Large intestine (tissue), 3 donors: ENCODE results near the gene RINL. TPM values are rescaled to one million over a fixed set of nuclear protein-coding genes. Genes with fewer than 3 reads are reported as not detected.

Experiments
- DNase-seq, 2 donors: peaks; one replicate each; pipeline versions ENCODE4 v3.0.0 to v3.0.0-alpha.2; 2013
- H3K27ac ChIP-seq: one replicate; pipeline ENCODE4 v1.5.1; 2013; ENCODE audit warnings: low read length
- H3K27me3 ChIP-seq: 2 replicates; pipeline ENCODE4 v1.6.1; 2013; ENCODE audit warnings: low read length; ENCODE audit not compliant: control insufficient read depth, insufficient read depth
- H3K36me3 ChIP-seq: 2 replicates; pipeline ENCODE4 v1.6.1; 2013; ENCODE audit warnings: low read length; ENCODE audit not compliant: control insufficient read depth, insufficient read depth
- H3K4me1 ChIP-seq: one replicate; pipeline ENCODE4 v1.6.1; 2013; ENCODE audit warnings: low read length; ENCODE audit not compliant: control insufficient read depth, insufficient read depth
- H3K4me3 ChIP-seq: one replicate; pipeline ENCODE4 v1.5.1; 2013; ENCODE audit warnings: low read length
- H3K9me3 ChIP-seq: one replicate; pipeline ENCODE4 v1.6.1; 2013; ENCODE audit warnings: mild to moderate bottlenecking, low read depth, low read length, moderate library complexity; ENCODE audit not compliant: control insufficient read depth
- WGBS: methylation state at CpG from one replicate; pipeline ENCODE4 v1.1.5; 2013; ENCODE audit warnings: low lambda C conversion rate; ENCODE audit not compliant: insufficient coverage; 5-methylcytosine and 5-hydroxymethylcytosine counted together
- polyA plus RNA-seq: library from polyadenylated mRNA; unstranded; fragments of 120-200 nt; gene quantifications from one replicate; pipeline ENCODE4 v1.2.1, GENCODE V29; 2013

RINL gene
- polyA plus RNA-seq, 1 donor: 31.8 TPM

GRCh38 chr19:38839816-38840582 lies 38.1 kb downstream of the RINL start:
- no CpG with 5 or more reads among the region's 28 CpGs for WGBS
- DNase-seq: no peak
- Histone ChIP-seq H3K9me3 (no peaks in the 10 kb centered on the region), H3K27ac (no peak overlapping the region), H3K27me3 (no peaks in the 10 kb centered on the region), H3K4me3 (no peak overlapping the region), H3K36me3 (peaks cover 96% of the 10 kb centered on the region), H3K4me1 (peaks cover 29% of the 10 kb centered on the region)

DNA sequence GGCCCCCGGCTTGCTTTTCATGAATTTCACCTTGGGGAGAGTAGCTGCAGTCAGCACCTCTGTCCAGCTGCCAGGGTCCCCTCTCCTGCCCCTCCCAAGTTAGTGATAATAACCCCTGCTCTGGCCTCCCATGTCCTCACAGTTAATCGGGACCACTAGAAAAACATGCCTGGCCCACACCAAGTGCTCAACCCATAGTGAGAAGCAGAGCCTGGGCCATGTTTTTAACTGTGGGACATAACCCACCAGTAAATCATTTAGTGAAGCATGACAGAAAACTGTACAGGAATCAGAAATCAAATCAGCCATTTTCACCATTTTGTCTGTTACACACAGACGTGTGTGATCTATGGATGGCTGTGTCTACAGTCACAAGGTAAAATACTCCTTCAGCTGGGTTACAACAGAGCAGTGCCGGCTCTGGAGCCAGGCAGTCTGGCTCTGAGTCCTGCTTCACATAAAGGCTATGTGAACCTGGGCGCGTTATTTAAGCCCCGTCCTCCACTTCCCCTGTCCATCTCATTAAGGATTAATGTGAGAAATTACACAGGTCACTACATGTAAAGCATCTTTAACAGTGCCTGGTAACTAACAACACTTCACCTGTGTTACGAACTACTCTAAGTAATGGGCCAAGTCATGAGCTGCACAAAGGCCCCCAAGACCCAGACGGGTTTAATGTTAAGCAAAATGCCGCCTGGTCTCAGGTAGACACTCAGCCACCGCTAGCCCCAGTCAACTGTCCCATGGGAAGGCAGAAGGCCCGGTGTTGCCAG lies 38.9 kb downstream of the RINL start:
- Histone ChIP-seq H3K4me3 (no peak overlapping the region), H3K4me1 (peaks cover 29% of the 10 kb centered on the region), H3K27ac (peak overlapping the region; percentile 44)

DNA sequence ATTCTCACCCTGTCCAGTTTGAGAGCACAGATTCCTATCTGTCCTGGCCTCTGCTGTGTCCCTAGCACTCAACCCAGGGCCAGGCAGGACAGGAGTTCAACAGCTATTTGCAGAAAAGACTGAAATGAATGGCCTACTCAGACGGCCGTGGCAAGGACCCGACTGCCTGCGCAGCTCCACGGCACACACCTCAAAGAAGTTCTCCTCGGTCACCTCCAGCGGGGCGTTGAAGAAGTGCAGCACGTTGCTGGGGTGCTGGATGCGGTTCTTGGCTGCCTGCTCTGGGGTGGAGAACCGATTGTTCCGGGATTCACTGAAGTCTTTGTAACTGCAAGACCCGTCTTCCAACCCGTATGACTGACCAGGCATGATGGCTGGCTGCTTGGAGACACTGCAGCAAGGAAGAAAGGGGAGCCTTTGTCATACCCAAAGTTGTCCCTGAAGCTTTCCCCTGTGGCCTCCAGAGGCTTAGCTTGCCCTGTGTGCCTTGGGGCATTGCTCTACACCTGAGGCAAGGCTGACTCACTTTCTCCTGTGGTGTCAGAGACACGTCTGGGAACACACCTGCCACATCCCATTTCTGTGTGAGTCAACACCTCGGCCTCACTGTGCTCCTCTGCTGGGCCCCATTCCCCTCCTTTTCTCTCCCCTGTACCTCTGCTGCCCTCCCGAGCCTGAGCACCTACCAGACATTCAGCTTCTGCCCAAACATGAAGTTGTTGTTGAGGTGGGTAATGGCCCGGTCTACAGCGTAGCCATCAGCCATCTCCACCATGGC lies 39.7 kb downstream of the RINL start:
- no peaks in the 10 kb centered on the region for H3K9me3 ChIP-seq
- peaks cover 29% of the 10 kb centered on the region for H3K4me1 ChIP-seq
- H3K36me3 ChIP-seq: peaks cover 80% of the 10 kb centered on the region
- H3K4me3 ChIP-seq: no peak overlapping the region
- no peaks in the 10 kb centered on the region for H3K27me3 ChIP-seq
- H3K27ac ChIP-seq: peak overlapping the region; percentile 44
- DNase-seq: peak; percentile 79 to 85
- WGBS: no CpG with 5 or more reads among the region's 19 CpGs

More for the DNA sequence above, 38.9 kb downstream of the RINL start:
- no peaks in the 10 kb centered on the region for H3K27me3 ChIP-seq
- no peak for DNase-seq
- no CpG with 5 or more reads among the region's 12 CpGs for WGBS
- peaks cover 88% of the 10 kb centered on the region for H3K36me3 ChIP-seq
- H3K9me3 ChIP-seq: no peaks in the 10 kb centered on the region

DNA sequence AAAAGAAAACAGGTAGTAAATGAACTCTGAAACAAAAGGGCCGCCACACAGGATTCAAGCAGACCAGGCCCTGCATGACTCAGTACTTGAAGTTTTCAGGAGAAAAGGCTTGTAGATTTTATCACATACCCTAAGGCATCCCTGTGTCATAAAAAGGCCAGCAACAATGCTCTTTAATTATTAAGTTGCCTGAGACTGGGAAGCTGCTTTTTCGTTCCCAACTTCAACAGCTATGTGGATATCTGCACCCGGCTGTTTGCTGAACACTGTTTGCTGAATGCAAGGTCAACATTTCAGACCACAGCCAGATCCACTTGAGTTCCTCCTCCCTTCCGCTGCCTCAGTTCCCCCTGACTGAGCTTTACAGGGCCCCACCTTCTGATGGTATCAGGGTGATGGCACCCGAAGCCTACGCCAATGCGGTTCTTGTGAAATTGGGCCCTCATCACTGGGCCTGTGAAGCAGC lies 40.4 kb downstream of the RINL start:
- WGBS: no CpG with 5 or more reads among the region's 7 CpGs
- Histone ChIP-seq H3K27me3 (no peaks in the 10 kb centered on the region), H3K4me3 (no peak overlapping the region), H3K27ac (peak overlapping the region; percentile 44), H3K4me1 (peaks cover 29% of the 10 kb centered on the region), H3K36me3 (peaks cover 73% of the 10 kb centered on the region), H3K9me3 (no peaks in the 10 kb centered on the region)
- DNase-seq: no peak

DNA sequence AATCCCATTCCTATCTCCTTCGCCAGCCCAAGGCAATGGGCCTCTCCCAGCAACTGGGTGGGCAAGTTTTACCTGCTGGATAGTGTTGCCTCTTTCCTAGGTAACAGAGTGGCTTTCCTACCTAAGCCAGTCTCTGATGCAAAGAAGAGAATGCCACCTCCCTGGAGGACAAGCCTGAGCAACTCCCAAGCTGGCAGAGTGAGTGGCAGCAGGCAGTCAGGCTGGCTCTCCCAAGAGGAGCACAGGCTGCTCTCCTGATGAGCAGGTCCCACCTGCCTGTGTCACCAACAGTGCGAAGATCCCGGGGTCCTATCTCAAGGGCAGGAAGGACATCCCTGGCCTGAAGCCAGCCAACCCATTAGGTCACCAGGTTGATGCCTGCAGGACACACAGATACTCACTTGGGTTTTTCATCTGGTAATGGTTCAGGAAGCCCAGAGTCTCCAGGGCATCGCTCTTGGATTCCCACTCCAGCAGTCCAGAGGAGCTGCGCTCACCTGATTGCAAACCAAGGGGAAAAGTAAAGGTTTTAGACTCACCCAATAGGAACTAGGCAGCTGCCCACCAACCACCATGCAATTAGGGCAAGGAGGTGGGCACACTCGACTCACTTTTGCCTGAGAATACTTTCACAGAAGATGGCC lies 41.0 kb downstream of the RINL start:
- DNase-seq: no peak
- WGBS: no CpG with 5 or more reads among the region's 6 CpGs
- peaks cover 34% of the 10 kb centered on the region for H3K4me1 ChIP-seq
- no peaks in the 10 kb centered on the region for H3K27me3 ChIP-seq
- H3K4me3 ChIP-seq: no peak overlapping the region
- H3K36me3 ChIP-seq: peaks cover 67% of the 10 kb centered on the region
- no peaks in the 10 kb centered on the region for H3K9me3 ChIP-seq
- H3K27ac ChIP-seq: peak overlapping the region; percentile 44

- Histone ChIP-seq H3K4me1 (peaks cover 35% of the 10 kb centered on the region), H3K9me3 (no peaks in the 10 kb centered on the region), H3K4me3 (no peak overlapping the region), H3K27ac (no peak overlapping the region), H3K36me3 (peaks cover 60% of the 10 kb centered on the region), H3K27me3 (no peaks in the 10 kb centered on the region)
- no peak for DNase-seq
- no CpG with 5 or more reads among the region's 8 CpGs for WGBS
These were observed 41.7 kb downstream of the RINL start for GRCh38 chr19:38836159-38836982.

DNA sequence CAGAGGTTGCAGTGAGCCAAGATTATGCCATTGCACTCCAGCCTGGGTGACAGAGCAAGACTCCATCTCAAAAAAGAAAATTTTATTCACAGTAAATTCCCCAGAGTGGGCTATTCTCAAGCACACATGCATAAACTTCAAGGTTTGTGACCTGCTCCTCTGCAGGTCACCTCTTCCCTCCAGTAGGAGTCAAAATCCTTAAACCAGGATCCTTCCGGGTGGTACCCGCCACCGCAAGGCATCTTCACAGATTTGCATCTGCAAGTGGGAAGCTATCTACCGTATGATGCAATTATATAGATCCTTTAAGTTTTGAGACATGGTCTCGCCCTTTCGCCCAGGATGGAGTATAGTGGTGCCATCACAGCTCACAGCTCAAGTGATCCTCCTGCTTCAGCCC lies 43.5 kb downstream of the RINL start:
- Histone ChIP-seq H3K4me3 (no peak overlapping the region), H3K9me3 (no peaks in the 10 kb centered on the region), H3K36me3 (peaks cover 51% of the 10 kb centered on the region), H3K27ac (no peak overlapping the region), H3K4me1 (peaks cover 45% of the 10 kb centered on the region), H3K27me3 (no peaks in the 10 kb centered on the region)
- no CpG with 5 or more reads among the region's 6 CpGs for WGBS
- no peak for DNase-seq

DNA sequence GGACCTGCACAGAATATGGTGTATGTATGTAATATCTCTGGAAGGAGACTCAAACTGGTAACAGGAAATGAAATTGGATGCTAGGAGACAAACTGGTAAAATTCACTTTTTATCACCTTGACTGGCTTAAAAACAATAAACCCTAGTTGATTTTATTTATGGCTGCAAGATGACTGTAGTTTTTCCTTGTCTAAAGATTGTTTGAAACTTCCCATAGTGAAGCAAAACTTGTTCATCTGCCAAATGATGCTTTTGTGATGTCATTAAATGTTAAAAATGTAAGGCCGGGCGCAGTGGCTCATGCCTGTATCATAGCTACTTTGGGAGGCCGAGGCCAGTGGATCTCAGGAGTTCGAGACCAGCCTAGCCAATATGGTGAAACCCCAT lies 44.0 kb downstream of the RINL start:
- DNase-seq: no peak
- no CpG with 5 or more reads among the region's 4 CpGs for WGBS
- Histone ChIP-seq H3K4me3 (no peak overlapping the region), H3K27ac (no peak overlapping the region), H3K4me1 (peaks cover 40% of the 10 kb centered on the region), H3K27me3 (no peaks in the 10 kb centered on the region), H3K36me3 (peaks cover 46% of the 10 kb centered on the region), H3K9me3 (no peaks in the 10 kb centered on the region)

GRCh38 chr19:38833092-38833425 lies 45.0 kb downstream of the RINL start:
- Histone ChIP-seq H3K36me3 (peaks cover 44% of the 10 kb centered on the region), H3K4me3 (no peak overlapping the region), H3K4me1 (peaks cover 30% of the 10 kb centered on the region), H3K27ac (no peak overlapping the region), H3K9me3 (no peaks in the 10 kb centered on the region), H3K27me3 (no peaks in the 10 kb centered on the region)
- DNase-seq: no peak
- 100% methylated on average over 2 of the region's 7 CpGs for WGBS
